OCI-LY7 (cell line): ENCODE data around the gene ULK3. TPM values are rescaled to one million over a fixed set of nuclear protein-coding genes. Genes with fewer than 3 reads are reported as not detected.

Source experiments
- BruUV-seq: library from RNA; stranded (reverse); fragments of 400-500 nt; replicated peaks from 2 replicates; lab custom pipeline; 2021; lab: Mats Ljungman, UMichigan
- CTCF ChIA-PET: fragments of 300-600 bp; sonication (Branson Sonifier 250); formaldehyde crosslinking; loops from one replicate; lab custom pipeline; 2022; ENCODE audit warnings: antibody characterized with exemption; ENCODE audit not compliant: unreplicated experiment; lab: Charles Lee
- POLR2A ChIA-PET: fragments of 300-600 bp; sonication (Branson Sonifier 250); formaldehyde crosslinking; loops from one replicate; lab custom pipeline; 2022; ENCODE audit warnings: antibody characterized with exemption; lab: Charles Lee
- DNase-seq: peaks from one replicate; pipeline ENCODE4 v3.0.0-alpha.2; 2015; ENCODE audit warnings: low spot score
- H2AFZ ChIP-seq: fragments of 200-600 bp; sonication (generic), shearing (Covaris generic); 2 replicates; pipeline ENCODE4 v1.6.1; 2014; ENCODE audit warnings: mild to moderate bottlenecking, antibody characterized with exemption, low read length, moderate library complexity
- H3K27ac ChIP-seq: fragments of 200-600 bp; sonication (generic); 2 replicates; pipeline ENCODE4 v1.5.1; 2014; ENCODE audit warnings: mixed run types, low read depth, mild to moderate bottlenecking, moderate library complexity, low read length, inconsistent platforms; ENCODE audit not compliant: poor library complexity, severe bottlenecking
- H3K36me3 ChIP-seq: fragments of 200-600 bp; sonication (generic); 2 replicates; pipeline ENCODE4 v1.6.1; 2014; ENCODE audit warnings: mild to moderate bottlenecking, antibody characterized with exemption, low read length, moderate library complexity, mixed read lengths; ENCODE audit not compliant: insufficient read depth
- H3K4me1 ChIP-seq: fragments of 200-600 bp; sonication (generic); 2 replicates; pipeline ENCODE4 v1.5.1; 2014; ENCODE audit warnings: mild to moderate bottlenecking, low read length; ENCODE audit not compliant: insufficient read depth, poor library complexity, severe bottlenecking
- H3K4me2 ChIP-seq: fragments of 200-600 bp; sonication (generic); 2 replicates; pipeline ENCODE4 v1.6.1; 2014; ENCODE audit warnings: mild to moderate bottlenecking, low read length
- H3K4me3 ChIP-seq: fragments of 200-600 bp; sonication (generic); 2 replicates; pipeline ENCODE4 v1.5.1; 2014; ENCODE audit warnings: mild to moderate bottlenecking, low read depth, low read length; ENCODE audit not compliant: poor library complexity, severe bottlenecking
- H3K79me2 ChIP-seq: fragments of 200-600 bp; sonication (generic); 2 replicates; pipeline ENCODE4 v1.6.1; 2016; ENCODE audit warnings: low read depth, mild to moderate bottlenecking, low read length, moderate library complexity, mixed read lengths; ENCODE audit not compliant: insufficient read depth
- H3K9me2 ChIP-seq: fragments of 200-600 bp; sonication (generic); 2 replicates; pipeline ENCODE4 v1.6.1; 2016; ENCODE audit warnings: mild to moderate bottlenecking, low read length, mixed read lengths; ENCODE audit not compliant: insufficient read depth
- H3K9me3 ChIP-seq: fragments of 200-600 bp; sonication (generic); 2 replicates; pipeline ENCODE4 v1.6.1; 2014; ENCODE audit warnings: mild to moderate bottlenecking, mixed run types, low read length, mixed read lengths
- H4K20me1 ChIP-seq: fragments of 200-600 bp; sonication (generic); 2 replicates; pipeline ENCODE4 v1.6.1; 2014; ENCODE audit warnings: mild to moderate bottlenecking, antibody characterized with exemption, low read length, moderate library complexity, mixed read lengths; ENCODE audit not compliant: insufficient read depth
- CTCF ChIP-seq: fragments of 200-600 bp; sonication (generic); conservative IDR thresholded peaks from 2 replicates; pipeline ENCODE4 v1.5.1; 2014; ENCODE audit warnings: mild to moderate bottlenecking, antibody characterized with exemption, low read length, moderate library complexity, mixed read lengths
- EZH2phosphoT487 ChIP-seq: fragments of 200-600 bp; sonication (generic); IDR thresholded peaks from 2 replicates; pipeline ENCODE4 v1.6.1; 2018; ENCODE audit warnings: low read depth, borderline replicate concordance, mild to moderate bottlenecking, mixed run types, antibody characterized with exemption, low read length, moderate library complexity, mixed read lengths
- intact Hi-C: fragments of 100-400 bp; cut with micrococcal nuclease; formaldehyde crosslinking; loops from one replicate; pipeline ENCODE4 v1.10.0; 2022; ENCODE audit not compliant: unreplicated experiment
- total RNA-seq, 2 experiments: library from RNA; depleted of rRNA in 1 of 2; stranded (reverse); fragments of >200 nt in 1 of 2; shearing (Covaris generic) in 1 of 2; gene quantifications; 2 replicates each; pipeline ENCODE4 v1.2.3, GENCODE V29; 2014 to 2022

The ULK3 gene
- total RNA-seq, 2 experiments from 2014 or later, result 31.7 to 46.4 TPM

GRCh38 chr15:74840851-74841775 is 1.8 kb downstream of the ULK3 start:
- Histone ChIP-seq H4K20me1 (no peaks in the 10 kb centered on the region), H2AFZ (no peak overlapping the region), H3K4me3 (no peak overlapping the region), H3K4me1 (peaks cover 35% of the 10 kb centered on the region), H3K36me3 (peaks cover 5% of the 10 kb centered on the region; the same call in 1 of the 2 replicates), H3K27ac (no peak overlapping the region), H3K9me2 (no peaks in the 10 kb centered on the region), H3K79me2 (no peaks in the 10 kb centered on the region), H3K9me3 (no peaks in the 10 kb centered on the region), H3K4me2 (peak overlapping the region; percentile 66)
- ChIA-PET POLR2A (no interaction called here), CTCF (interaction anchor here (0.6 to 1.9 kb wide), 2 partner anchors 14 to 61 kb away, joined by 4 to 6 read pairs; no protein-coding TSS in a partner anchor)
- intact Hi-C loops, result no loop called here
- DNase-seq, result no peak
- TF ChIP-seq CTCF, result no peak
- no TSS peak for BruUV-seq

GRCh38 chr15:74839526-74840395 is 3.2 kb downstream of the ULK3 start:
- Histone ChIP-seq H3K27ac (no peak overlapping the region), H3K4me3 (no peak overlapping the region), H2AFZ (no peak overlapping the region), H3K9me3 (no peaks in the 10 kb centered on the region), H3K9me2 (no peaks in the 10 kb centered on the region), H3K79me2 (no peaks in the 10 kb centered on the region), H3K36me3 (peaks cover 7% of the 10 kb centered on the region; the same call in 1 of the 2 replicates), H4K20me1 (no peaks in the 10 kb centered on the region), H3K4me1 (peaks cover 25% of the 10 kb centered on the region), H3K4me2 (no peak overlapping the region)
- ChIA-PET CTCF (interaction anchor here (0.7 to 1.9 kb wide), 2 partner anchors 62 to 63 kb away, joined by 4 to 6 read pairs; no protein-coding TSS in a partner anchor), POLR2A (no interaction called here)
- DNase-seq, result peak; percentile 60
- TF ChIP-seq CTCF (peak; percentile 73), EZH2phosphoT487 (no peak)
- intact Hi-C loops, result no loop called here
- BruUV-seq, result no TSS peak
